PC-3 (cell line): ENCODE results near the gene OR4D11. TPM values are rescaled to one million over a fixed set of nuclear protein-coding genes. Genes with fewer than 3 reads are reported as not detected.

Experiments
- ATAC-seq: fragments of 200-7000 bp; cut with Tn5 transposase; 2 replicates; pipeline ENCODE4 v1.9.1; 2020; ENCODE audit warnings: mild to moderate bottlenecking, moderate library complexity
- BruUV-seq: library from RNA; stranded (reverse); fragments of 400-500 nt; replicated peaks from 2 replicates; lab custom pipeline; 2021; lab: Mats Ljungman, UMichigan
- CTCF ChIA-PET: fragments of 300-600 bp; sonication (Branson Sonifier 250); formaldehyde crosslinking; loops from one replicate; lab custom pipeline; 2022; ENCODE audit warnings: antibody characterized with exemption; lab: Charles Lee
- POLR2A ChIA-PET: fragments of 300-600 bp; sonication (Branson Sonifier 250); formaldehyde crosslinking; loops from one replicate; lab custom pipeline; 2022; ENCODE audit warnings: antibody characterized with exemption; ENCODE audit not compliant: unreplicated experiment; lab: Charles Lee
- DNase-seq: peaks from one replicate; pipeline ENCODE4 v3.0.0-alpha.2; 2015
- H2AFZ ChIP-seq: fragments of 300-600 bp; sonication (generic); 2 replicates; pipeline ENCODE4 v1.6.0; 2016; ENCODE audit warnings: antibody characterized with exemption, low read length
- H3F3A ChIP-seq: fragments of 300-600 bp; sonication (generic); one replicate; pipeline ENCODE4 v1.6.0; 2017; ENCODE audit warnings: antibody characterized with exemption, low read length, control low read depth, mild to moderate bottlenecking; ENCODE audit not compliant: unreplicated experiment
- H3K27ac ChIP-seq: fragments of 300-600 bp; sonication (generic); 2 replicates; pipeline ENCODE4 v1.5.1; 2016; ENCODE audit warnings: mild to moderate bottlenecking, low read length
- H3K27me3 ChIP-seq: fragments of 300-600 bp; sonication (generic); 2 replicates; pipeline ENCODE4 v1.6.1; 2016; ENCODE audit warnings: low read length, mixed read lengths
- H3K36me3 ChIP-seq: fragments of 300-600 bp; sonication (generic); 2 replicates; pipeline ENCODE4 v1.6.1; 2016; ENCODE audit warnings: low read depth, mixed run types, low read length, mixed read lengths
- H3K4me1 ChIP-seq: fragments of 300-600 bp; sonication (generic); 2 replicates; pipeline ENCODE4 v1.5.1; 2016; ENCODE audit warnings: low read length; ENCODE audit not compliant: insufficient read depth
- H3K4me2 ChIP-seq: fragments of 300-600 bp; sonication (generic); 2 replicates; pipeline ENCODE4 v1.6.0; 2016; ENCODE audit warnings: low read length
- H3K4me3 ChIP-seq: fragments of 300-600 bp; sonication (generic); 2 replicates; pipeline ENCODE4 v1.5.1; 2016; ENCODE audit warnings: mild to moderate bottlenecking, low read length, mixed read lengths
- H3K79me2 ChIP-seq: fragments of 300-600 bp; sonication (generic); 2 replicates; pipeline ENCODE4 v1.6.1; 2017; ENCODE audit warnings: low read length, mixed read lengths
- H3K9ac ChIP-seq: fragments of 300-600 bp; sonication (generic); 2 replicates; pipeline ENCODE4 v1.6.0; 2016; ENCODE audit warnings: mild to moderate bottlenecking, low read length
- H3K9me2 ChIP-seq: fragments of 300-600 bp; sonication (generic); replicated peaks from 2 replicates; pipeline ENCODE4 v1.6.1; 2016; ENCODE audit warnings: mixed run types, low read length, mixed read lengths
- H3K9me3 ChIP-seq: fragments of 300-600 bp; sonication (generic); 2 replicates; pipeline ENCODE4 v1.6.1; 2016; ENCODE audit warnings: low read length, mixed read lengths
- H4K20me1 ChIP-seq: fragments of 300-600 bp; sonication (generic); 2 replicates; pipeline ENCODE4 v1.6.1; 2016; ENCODE audit warnings: low read length, mixed read lengths
- CTCF ChIP-seq: fragments of 300-600 bp; sonication (generic); conservative IDR thresholded peaks from 2 replicates; pipeline ENCODE4 v1.5.1; 2017; ENCODE audit warnings: antibody characterized with exemption, low read depth, mild to moderate bottlenecking, low read length
- EZH2 ChIP-seq: fragments of 300-600 bp; sonication (generic); IDR thresholded peaks from one replicate; pipeline ENCODE4 v1.6.1; 2017; ENCODE audit warnings: antibody characterized with exemption, mild to moderate bottlenecking, low read length; ENCODE audit not compliant: unreplicated experiment
- EZH2phosphoT487 ChIP-seq: fragments of 300-600 bp; sonication (generic); IDR thresholded peaks from 2 replicates; pipeline ENCODE4 v1.6.1; 2018; ENCODE audit warnings: mild to moderate bottlenecking, antibody characterized with exemption, low read length, borderline replicate concordance
- intact Hi-C: fragments of 100-400 bp; cut with micrococcal nuclease; formaldehyde crosslinking; loops from 2 replicates; pipeline ENCODE4 v1.9.0; 2023
- total RNA-seq: library from RNA; depleted of rRNA; stranded (reverse); fragments of >200 nt; gene quantifications from 2 replicates; pipeline ENCODE4 v1.2.3, GENCODE V29; 2014; rRNA removed

The OR4D11 gene
- total RNA-seq, 1 experiment from 2014 or later = not detected

GRCh38 chr11:59552844-59553243 lies 49.5 kb downstream of the OR4D11 start:
- H3K4me2 ChIP-seq = no peak overlapping the region
- H3K27me3 ChIP-seq = no peaks in the 10 kb centered on the region
- no peaks in the 10 kb centered on the region for H3K9me3 ChIP-seq
- no peaks in the 10 kb centered on the region for H3K36me3 ChIP-seq
- BruUV-seq = no TSS peak
- H3K79me2 ChIP-seq = no peaks in the 10 kb centered on the region
- H3K27ac ChIP-seq = no peak overlapping the region
- no peak overlapping the region for H3K9ac ChIP-seq
- ATAC-seq (no peak), DNase-seq (no peak)
- ChIA-PET CTCF (no interaction called here), POLR2A (no interaction called here)
- H2AFZ ChIP-seq = no peak overlapping the region
- no peak overlapping the region for H3K4me3 ChIP-seq
- peaks cover 9% of the 10 kb centered on the region for H3K4me1 ChIP-seq
- intact Hi-C loops = loop anchor here (10.0 kb wide), 2 partner anchors 202 to 408 kb away; partner anchors contain the start of genes FAM111A and STX3
- H3F3A ChIP-seq = peaks cover 8% of the 10 kb centered on the region
- no peaks in the 10 kb centered on the region for H3K9me2 ChIP-seq
- no peaks in the 10 kb centered on the region; the same call in 1 of the 2 replicates for H4K20me1 ChIP-seq
- no peak for TF ChIP-seq EZH2

GRCh38 chr11:59553323-59553722 lies 49.9 kb downstream of the OR4D11 start:
- Histone ChIP-seq H3K27me3 (no peaks in the 10 kb centered on the region), H2AFZ (no peak overlapping the region), H3K9me2 (no peaks in the 10 kb centered on the region), H3K4me3 (no peak overlapping the region), H3K4me1 (peaks cover 9% of the 10 kb centered on the region), H3K27ac (no peak overlapping the region), H3K79me2 (no peaks in the 10 kb centered on the region), H4K20me1 (no peaks in the 10 kb centered on the region; the same call in 1 of the 2 replicates), H3F3A (peaks cover 8% of the 10 kb centered on the region), H3K9me3 (no peaks in the 10 kb centered on the region), H3K36me3 (no peaks in the 10 kb centered on the region), H3K9ac (no peak overlapping the region), H3K4me2 (no peak overlapping the region)
- TF ChIP-seq CTCF (no peak), EZH2phosphoT487 (no peak), EZH2 (no peak)
- BruUV-seq = no TSS peak
- DNase-seq (no peak), ATAC-seq (no peak)
- POLR2A ChIA-PET = no interaction called here
- CTCF ChIA-PET = no interaction called here
- intact Hi-C loops = loop anchor here (10.0 kb wide), 2 partner anchors 201 to 409 kb away; partner anchors contain the start of genes FAM111A and STX3

Other genes starting within 250 kb of the OR4D11 start
- not detected in 2 replicates for gene OR5AN1, start 144.7 kb upstream of the OR4D11 start, total RNA-seq
- not detected in 2 replicates for gene OR5A2, start 77.2 kb upstream of the OR4D11 start, total RNA-seq
- gene OR5A1, start 67.1 kb upstream of the OR4D11 start, total RNA-seq = not detected in 2 replicates
- gene OR4D6, start 46.6 kb upstream of the OR4D11 start, total RNA-seq = not detected in 2 replicates
- not detected in 2 replicates for gene OR4D10, start 30.3 kb upstream of the OR4D11 start, total RNA-seq
- gene OR4D9, start 8.0 kb downstream of the OR4D11 start, total RNA-seq = not detected in 2 replicates
- 36.3 and 59.4 TPM in 2 replicates for gene OSBP, start 112.2 kb downstream of the OR4D11 start, total RNA-seq
- gene PATL1, start 165.5 kb downstream of the OR4D11 start, total RNA-seq = 18.1 and 23.1 TPM in 2 replicates
- not detected in 2 replicates for gene OR10V1, start 210.3 kb downstream of the OR4D11 start, total RNA-seq